HUDEP-2 (cell line): Measurements from ENCODE around the gene RGS6.
A peak's percentile ranks its signal among the peaks of the same experiment; 100 is the strongest.

Source experiments
- DNase-seq, 76 experiments: peaks; one replicate each; lab custom pipeline; 2025; ENCODE audit not compliant: unreplicated experiment in 76 of 76; lab: John Stamatoyannopoulos, UW

The RGS6 gene

DNA sequence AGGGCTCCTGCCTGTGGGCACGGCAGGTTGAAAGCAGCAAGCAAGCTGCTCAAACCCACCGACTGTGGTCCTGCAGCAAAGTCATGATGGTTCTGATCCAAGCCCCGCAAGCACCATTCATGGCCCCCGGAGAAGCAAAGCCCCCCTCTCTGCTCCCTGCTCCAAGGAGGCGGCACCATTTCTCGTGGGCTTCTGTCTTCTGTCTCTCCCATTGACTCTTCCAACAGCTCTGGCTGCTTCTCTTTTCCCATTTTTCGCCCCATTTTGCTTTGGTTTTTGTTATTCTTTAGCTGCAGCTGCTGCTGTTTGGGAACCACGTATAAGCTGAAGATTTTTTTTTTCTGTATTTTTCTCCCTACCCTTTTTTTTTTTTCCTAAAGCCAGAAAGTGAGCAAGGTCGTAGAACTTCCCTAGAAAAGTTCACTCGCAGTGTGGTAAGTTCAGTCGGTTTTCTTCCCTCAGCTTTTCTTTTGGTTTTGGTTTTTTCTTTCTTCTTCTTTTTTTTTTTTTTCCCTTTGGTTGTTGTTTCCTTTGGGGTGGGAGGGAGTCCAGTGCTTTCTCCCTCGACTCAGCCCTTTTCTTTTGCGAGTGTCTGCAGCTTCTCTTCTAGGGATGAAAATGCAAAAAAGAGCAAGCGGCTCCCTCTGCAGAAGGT lies 607.6 kb downstream of the RGS6 start:
- DNase-seq: no peak

- no peak for DNase-seq
Measured at GRCh38 chr14:72540836-72541235, 608.6 kb downstream of the RGS6 start.

DNA sequence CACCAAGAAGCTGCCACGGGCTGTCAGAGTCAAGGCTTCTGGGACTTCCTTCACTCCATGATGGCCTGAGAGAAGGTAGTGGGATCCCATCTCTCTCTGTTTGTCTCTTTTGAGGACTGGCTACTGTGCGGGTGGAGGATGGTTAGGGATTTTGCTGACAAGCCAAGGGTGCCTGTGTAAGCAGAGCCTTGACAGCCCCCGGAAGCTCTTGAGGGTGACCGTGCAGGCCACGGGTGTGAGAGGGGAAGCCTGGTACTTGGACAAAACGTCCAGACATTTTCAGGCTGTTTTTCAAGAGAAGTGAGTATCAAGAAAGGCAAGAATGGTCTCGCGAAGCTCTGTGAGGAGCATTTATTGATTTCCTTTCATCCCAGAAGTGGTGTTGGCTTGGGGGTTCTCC lies 609.3 kb downstream of the RGS6 start:
- DNase-seq: no peak

DNA sequence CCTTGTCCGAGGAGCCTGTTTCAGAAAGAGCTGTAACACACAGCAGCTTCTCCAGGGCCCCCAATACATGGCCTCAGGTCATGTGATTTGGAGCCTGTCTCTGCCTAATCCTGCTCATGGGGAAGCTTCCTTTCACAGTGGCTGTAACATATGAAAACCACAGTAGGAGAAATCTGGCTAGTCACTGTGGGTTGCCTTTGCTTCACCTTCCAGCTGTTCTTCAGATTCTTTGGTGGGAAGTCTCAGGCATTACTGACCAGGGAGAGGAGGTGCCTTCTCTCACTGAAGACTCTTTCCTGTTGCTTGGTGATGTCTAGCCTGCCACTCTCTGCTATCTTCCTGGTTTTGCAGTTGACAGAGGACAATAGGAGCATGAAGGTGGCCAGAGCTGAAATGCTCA lies 611.1 kb downstream of the RGS6 start:
- DNase-seq: no peak

- no peak for DNase-seq
Measured at GRCh38 chr14:72544615-72545387, 612.6 kb downstream of the RGS6 start.

- DNase-seq: no peak
Measured at GRCh38 chr14:72545411-72546311, 613.4 kb downstream of the RGS6 start.

GRCh38 chr14:72546344-72547016 lies 614.3 kb downstream of the RGS6 start:
- no peak for DNase-seq

DNA sequence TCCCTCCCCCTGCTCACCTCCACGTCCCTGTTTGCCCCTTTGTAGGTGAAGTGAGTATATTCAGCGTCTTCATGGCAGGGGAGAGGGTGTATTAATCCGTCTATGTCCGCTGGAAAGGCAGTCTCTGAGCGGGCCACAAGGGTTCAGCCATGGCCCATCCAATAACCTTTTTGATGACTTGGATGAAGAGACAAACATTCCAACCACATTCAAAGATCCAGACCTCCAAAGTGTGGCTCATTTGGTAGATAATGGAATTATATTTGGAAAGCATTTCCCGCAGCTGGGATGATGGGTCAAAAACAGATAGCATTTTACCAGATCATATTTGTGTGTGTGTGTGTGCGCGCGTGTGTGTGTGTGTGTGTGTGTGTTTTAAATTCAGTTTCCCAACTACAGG lies 615.8 kb downstream of the RGS6 start:
- DNase-seq: no peak

DNA sequence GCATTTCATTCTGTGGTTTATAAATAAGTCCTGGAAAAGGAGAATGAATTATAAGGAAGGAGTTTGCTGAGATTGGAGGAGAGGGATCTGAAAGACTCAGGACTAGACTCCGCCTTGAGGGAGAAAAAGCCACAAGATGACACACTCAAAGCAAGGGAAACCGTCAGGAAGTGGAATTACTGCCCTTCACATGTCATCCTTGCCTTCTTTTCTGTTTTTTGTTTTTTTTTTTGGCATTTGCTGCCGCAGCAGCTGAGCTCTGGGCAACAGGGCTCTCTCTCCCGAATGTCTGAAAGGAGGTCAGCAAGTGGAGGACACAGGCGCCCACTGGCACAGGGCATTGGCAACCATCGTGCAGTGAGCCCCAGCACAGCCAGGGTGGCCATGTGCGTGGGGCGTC lies 616.8 kb downstream of the RGS6 start:
- DNase-seq: no peak

GRCh38 chr14:72549854-72550253 lies 617.6 kb downstream of the RGS6 start:
- no peak for DNase-seq

- no peak for DNase-seq
Measured at GRCh38 chr14:72550513-72550912, 618.3 kb downstream of the RGS6 start.

GRCh38 chr14:72552236-72552635 lies 620.0 kb downstream of the RGS6 start:
- DNase-seq: peak in 7 of 76 experiments; percentile 2 to 23 (median 7)

GRCh38 chr14:72553161-72553560 lies 620.9 kb downstream of the RGS6 start:
- no peak for DNase-seq

DNA sequence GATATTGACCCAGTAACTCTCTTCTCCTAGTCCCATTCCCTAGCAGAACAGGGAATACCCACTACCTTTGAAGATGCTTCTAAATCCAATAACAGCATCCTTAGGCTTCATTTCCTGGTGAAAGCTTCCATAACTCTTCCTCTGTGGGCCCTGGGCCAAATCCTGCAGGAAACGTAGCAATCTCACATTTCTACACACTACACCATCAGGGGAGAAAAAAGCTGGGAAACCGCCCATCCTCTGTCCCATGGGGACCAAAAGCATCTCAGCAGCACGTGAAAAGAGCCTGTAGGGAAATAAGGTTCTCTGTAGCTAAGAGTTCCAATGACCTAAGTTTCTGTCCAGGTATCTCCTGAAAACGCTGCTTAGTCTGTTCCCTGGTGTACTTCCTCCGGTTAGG lies 621.4 kb downstream of the RGS6 start:
- DNase-seq: no peak

DNA sequence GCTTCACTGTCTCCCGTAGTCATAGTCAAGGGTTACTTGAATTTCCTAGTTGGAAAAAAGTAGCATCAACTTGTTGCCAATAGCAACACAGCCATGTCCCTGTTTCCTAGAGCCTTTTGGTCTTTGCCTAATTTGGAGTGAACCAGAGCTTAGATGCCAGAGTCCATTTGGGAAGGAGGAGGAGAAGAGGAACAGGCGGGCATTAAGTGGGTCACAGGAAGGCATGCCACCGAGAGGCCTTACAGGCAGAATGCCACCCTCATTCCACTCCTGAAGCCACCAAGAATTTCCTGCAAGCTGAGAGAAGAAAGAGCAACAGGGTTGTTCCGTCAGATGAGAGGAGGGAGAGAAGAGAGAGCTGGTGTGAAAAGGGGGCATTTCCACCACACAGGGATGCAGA lies 622.2 kb downstream of the RGS6 start:
- no peak for DNase-seq

- no peak for DNase-seq
Measured at GRCh38 chr14:72554994-72555608, 622.9 kb downstream of the RGS6 start.

GRCh38 chr14:72555609-72556000 lies 623.4 kb downstream of the RGS6 start:
- DNase-seq: no peak

GRCh38 chr14:72557671-72558070 lies 625.4 kb downstream of the RGS6 start:
- DNase-seq: no peak

- no peak for DNase-seq
Measured at GRCh38 chr14:72558721-72559120, 626.5 kb downstream of the RGS6 start.

- DNase-seq: no peak
Measured at GRCh38 chr14:72559202-72559601, 627.0 kb downstream of the RGS6 start.
